IPS-20b (cell line): ENCODE data around the gene CRBN.

ENCODE experiments used
- H3K27ac ChIP-seq: one replicate; pipeline ENCODE4 v1.5.1; 2013; ENCODE audit warnings: low read length
- H3K27me3 ChIP-seq: 2 replicates; pipeline ENCODE4 v1.6.1; 2013; ENCODE audit warnings: mild to moderate bottlenecking, low read length, inconsistent platforms; ENCODE audit not compliant: insufficient read depth
- H3K36me3 ChIP-seq: 2 replicates; pipeline ENCODE4 v1.6.1; 2013; ENCODE audit warnings: low read depth, mild to moderate bottlenecking, inconsistent platforms, low read length, moderate library complexity; ENCODE audit not compliant: insufficient read depth
- H3K4me1 ChIP-seq: 2 replicates; pipeline ENCODE4 v1.6.1; 2013; ENCODE audit warnings: mild to moderate bottlenecking, control low read depth, inconsistent platforms, low read length, moderate library complexity; ENCODE audit not compliant: insufficient read depth
- H3K4me3 ChIP-seq: 2 replicates; pipeline ENCODE4 v1.5.1; 2013; ENCODE audit warnings: mild to moderate bottlenecking, low read length, inconsistent platforms
- H3K9ac ChIP-seq: 2 replicates; pipeline ENCODE4 v1.6.1; 2013; ENCODE audit warnings: low read depth, mild to moderate bottlenecking, inconsistent platforms, low read length, moderate library complexity
- H3K9me3 ChIP-seq: 2 replicates; pipeline ENCODE4 v1.6.1; 2013; ENCODE audit warnings: mild to moderate bottlenecking, low read depth, low read length, inconsistent platforms; ENCODE audit not compliant: insufficient read depth

Gene CRBN

GRCh38 chr3:3165650-3166049 lies 13.8 kb downstream of the CRBN start:
- H3K4me1 ChIP-seq = no peaks in the 10 kb centered on the region
- H3K27ac ChIP-seq = no peak overlapping the region
- peaks cover 80% of the 10 kb centered on the region for H3K36me3 ChIP-seq
- H3K27me3 ChIP-seq = no peaks in the 10 kb centered on the region
- H3K9ac ChIP-seq = no peak overlapping the region
- H3K9me3 ChIP-seq = no peaks in the 10 kb centered on the region
- no peak overlapping the region for H3K4me3 ChIP-seq

GRCh38 chr3:3165241-3165640 lies 14.2 kb downstream of the CRBN start:
- peaks cover 78% of the 10 kb centered on the region for H3K36me3 ChIP-seq
- H3K27ac ChIP-seq = no peak overlapping the region
- H3K4me3 ChIP-seq = no peak overlapping the region
- no peaks in the 10 kb centered on the region for H3K4me1 ChIP-seq
- no peak overlapping the region for H3K9ac ChIP-seq
- H3K9me3 ChIP-seq = no peaks in the 10 kb centered on the region
- no peaks in the 10 kb centered on the region for H3K27me3 ChIP-seq

DNA sequence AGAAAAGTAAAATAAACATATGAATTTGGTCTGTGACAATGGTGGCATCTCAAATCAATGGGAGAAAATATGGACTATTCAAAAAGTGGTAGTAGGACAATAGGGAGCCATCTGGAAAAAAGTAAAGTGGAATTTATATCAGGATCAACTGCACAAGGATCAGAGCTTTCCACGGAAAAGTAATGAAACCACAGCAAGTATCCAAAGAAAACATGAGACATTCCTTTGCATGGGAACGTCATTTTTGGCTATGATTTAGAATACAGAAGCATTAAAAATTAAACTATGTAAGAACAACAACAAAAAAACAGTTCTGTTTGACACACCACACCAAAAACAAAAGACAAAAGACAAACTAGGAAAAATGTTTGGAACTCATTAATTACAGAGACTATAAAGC lies 18.7 kb downstream of the CRBN start:
- Histone ChIP-seq H3K4me1 (no peaks in the 10 kb centered on the region), H3K4me3 (no peak overlapping the region), H3K27me3 (no peaks in the 10 kb centered on the region), H3K9me3 (no peaks in the 10 kb centered on the region), H3K36me3 (peaks cover 61% of the 10 kb centered on the region), H3K27ac (no peak overlapping the region), H3K9ac (no peak overlapping the region)

- H3K4me3 ChIP-seq = no peak overlapping the region
- no peak overlapping the region for H3K27ac ChIP-seq
- H3K36me3 ChIP-seq = peaks cover 62% of the 10 kb centered on the region
- no peaks in the 10 kb centered on the region for H3K4me1 ChIP-seq
- no peak overlapping the region for H3K9ac ChIP-seq
- no peaks in the 10 kb centered on the region for H3K9me3 ChIP-seq
- H3K27me3 ChIP-seq = no peaks in the 10 kb centered on the region
Observed at GRCh38 chr3:3157484-3157883, 22.0 kb downstream of the CRBN start.

DNA sequence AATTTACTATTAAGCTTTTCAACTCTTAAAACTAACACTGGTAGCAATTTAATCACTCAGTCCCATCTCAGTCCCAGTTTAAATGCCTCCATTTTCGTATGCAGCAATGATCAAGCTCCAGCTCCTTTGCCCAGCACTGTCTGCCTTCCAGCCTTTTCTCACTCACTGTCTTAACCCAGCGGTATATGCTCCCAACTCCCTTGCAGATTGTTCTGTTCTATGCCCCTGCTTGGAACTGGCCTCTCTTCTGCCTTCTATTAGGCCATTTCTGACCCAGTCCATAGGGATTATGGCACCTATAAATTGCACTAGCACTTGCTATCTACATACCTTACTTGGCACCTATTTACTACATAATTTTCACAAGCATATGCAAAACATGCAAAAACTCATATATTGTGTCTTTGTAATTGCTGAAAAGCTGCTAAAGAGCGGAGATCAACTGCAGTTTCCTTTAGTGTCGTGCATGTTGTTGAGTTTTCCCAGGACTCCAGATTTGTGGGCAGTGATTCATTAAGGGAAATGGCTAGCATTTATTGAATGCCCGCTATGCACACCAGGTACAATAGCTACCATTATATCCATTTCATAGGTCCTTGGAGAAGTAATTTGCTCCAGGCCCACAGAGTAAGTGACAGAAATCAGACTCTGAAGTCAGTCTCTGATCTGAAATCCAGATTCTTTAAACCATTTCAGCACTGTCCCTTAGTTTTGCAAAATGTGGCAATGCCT lies 24.4 kb downstream of the CRBN start:
- H3K27me3 ChIP-seq = no peaks in the 10 kb centered on the region
- no peak overlapping the region for H3K9ac ChIP-seq
- no peak overlapping the region for H3K27ac ChIP-seq
- H3K36me3 ChIP-seq = peaks cover 71% of the 10 kb centered on the region
- no peak overlapping the region for H3K4me3 ChIP-seq
- H3K4me1 ChIP-seq = no peaks in the 10 kb centered on the region
- no peaks in the 10 kb centered on the region for H3K9me3 ChIP-seq

DNA sequence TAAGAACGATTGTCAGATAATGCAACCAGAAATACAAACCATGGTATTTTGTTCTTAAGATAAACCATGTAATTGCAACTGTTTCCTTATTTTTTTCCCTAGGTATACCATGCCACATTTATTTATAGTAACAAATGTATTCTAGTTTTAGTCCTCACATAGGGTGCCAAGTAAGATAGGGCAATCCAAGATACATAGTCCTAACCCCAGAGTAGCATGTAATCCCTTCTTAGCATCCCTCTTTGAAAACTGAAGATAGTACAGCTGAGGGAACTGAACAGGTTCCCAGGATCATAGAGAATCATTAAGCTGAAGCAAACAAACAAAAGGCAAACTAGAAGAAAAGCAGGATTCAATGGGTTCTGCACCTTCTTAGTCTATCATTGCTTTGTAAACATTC lies 28.0 kb downstream of the CRBN start:
- Histone ChIP-seq H3K4me1 (no peaks in the 10 kb centered on the region), H3K27ac (no peak overlapping the region), H3K9me3 (no peaks in the 10 kb centered on the region), H3K9ac (no peak overlapping the region), H3K36me3 (peaks cover 100% of the 10 kb centered on the region), H3K4me3 (no peak overlapping the region), H3K27me3 (no peaks in the 10 kb centered on the region)

DNA sequence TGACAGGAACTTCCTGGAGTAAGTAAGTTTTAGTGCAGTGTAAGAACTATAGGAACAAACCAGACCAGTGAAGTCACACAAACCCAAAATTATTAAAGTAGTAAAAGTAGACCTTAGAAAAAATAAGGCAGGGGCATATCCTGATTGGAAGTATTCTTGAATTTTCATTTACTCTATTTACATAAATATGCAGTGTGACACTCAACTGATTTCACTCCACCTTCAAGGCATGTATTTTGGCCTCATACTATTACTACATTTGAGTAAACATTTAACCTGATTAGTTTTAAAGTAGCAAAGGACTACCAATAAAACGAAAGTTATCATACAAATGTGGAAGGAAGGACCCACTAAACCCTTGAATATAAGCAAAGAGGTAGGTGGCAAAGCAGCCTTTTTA lies 29.9 kb downstream of the CRBN start:
- H3K9me3 ChIP-seq = no peaks in the 10 kb centered on the region
- H3K27ac ChIP-seq = no peak overlapping the region
- no peak overlapping the region for H3K4me3 ChIP-seq
- H3K9ac ChIP-seq = no peak overlapping the region
- H3K4me1 ChIP-seq = no peaks in the 10 kb centered on the region
- H3K36me3 ChIP-seq = peaks cover 98% of the 10 kb centered on the region
- no peaks in the 10 kb centered on the region for H3K27me3 ChIP-seq

DNA sequence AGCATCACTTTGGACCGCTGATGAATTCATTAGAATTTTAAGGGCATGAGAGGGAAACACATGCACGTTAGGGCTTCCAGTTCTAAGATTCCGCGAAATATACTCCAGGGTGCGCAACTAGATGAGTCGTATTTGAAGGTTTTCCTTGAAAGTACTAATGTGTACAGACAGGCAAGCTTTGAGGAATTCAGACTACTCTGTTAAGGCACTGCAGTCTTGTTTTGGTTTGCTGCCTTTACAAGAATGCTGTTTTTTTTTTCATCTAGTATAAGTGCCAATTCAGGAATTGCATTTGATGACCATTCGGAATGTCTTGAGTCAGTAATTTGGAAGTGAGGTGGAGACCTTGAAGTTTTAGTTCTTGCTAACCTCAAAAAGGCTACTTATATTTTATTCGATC lies 33.7 kb downstream of the CRBN start:
- no peak overlapping the region for H3K9ac ChIP-seq
- no peaks in the 10 kb centered on the region for H3K9me3 ChIP-seq
- H3K4me1 ChIP-seq = no peaks in the 10 kb centered on the region
- H3K27me3 ChIP-seq = no peaks in the 10 kb centered on the region
- peaks cover 99% of the 10 kb centered on the region for H3K36me3 ChIP-seq
- no peak overlapping the region for H3K4me3 ChIP-seq
- no peak overlapping the region for H3K27ac ChIP-seq

GRCh38 chr3:3141939-3142338 lies 37.6 kb downstream of the CRBN start:
- Histone ChIP-seq H3K9me3 (no peaks in the 10 kb centered on the region), H3K4me1 (no peaks in the 10 kb centered on the region), H3K27ac (no peak overlapping the region), H3K4me3 (no peak overlapping the region), H3K36me3 (peaks cover 99% of the 10 kb centered on the region), H3K9ac (no peak overlapping the region), H3K27me3 (no peaks in the 10 kb centered on the region)

DNA sequence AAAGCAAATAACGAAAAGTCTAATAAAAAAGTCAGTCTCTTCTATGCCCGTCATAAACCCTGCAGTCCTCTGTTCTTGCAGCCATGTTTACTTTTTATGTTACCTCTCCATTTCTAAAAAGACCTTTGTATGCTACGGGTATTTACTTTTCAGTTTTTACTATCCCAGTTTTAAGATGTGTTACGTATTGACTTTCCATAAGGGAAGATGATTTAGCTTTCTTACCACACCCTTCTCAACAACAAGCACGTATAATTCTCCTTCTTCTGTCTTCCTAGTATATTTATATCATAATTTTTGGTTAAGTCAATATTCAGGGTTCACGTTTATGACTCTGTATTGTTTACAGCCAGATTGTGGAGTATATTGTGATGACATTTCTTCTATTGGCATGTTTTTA lies 42.0 kb downstream of the CRBN start:
- no peak overlapping the region for H3K27ac ChIP-seq
- H3K9me3 ChIP-seq = no peaks in the 10 kb centered on the region
- H3K9ac ChIP-seq = no peak overlapping the region
- H3K4me1 ChIP-seq = no peaks in the 10 kb centered on the region
- no peak overlapping the region for H3K4me3 ChIP-seq
- H3K27me3 ChIP-seq = no peaks in the 10 kb centered on the region
- peaks cover 81% of the 10 kb centered on the region for H3K36me3 ChIP-seq

GRCh38 chr3:3134750-3135448 lies 44.6 kb downstream of the CRBN start:
- Histone ChIP-seq H3K27ac (no peak overlapping the region), H3K9me3 (no peaks in the 10 kb centered on the region), H3K36me3 (peaks cover 70% of the 10 kb centered on the region), H3K4me3 (no peak overlapping the region), H3K9ac (no peak overlapping the region), H3K4me1 (no peaks in the 10 kb centered on the region), H3K27me3 (no peaks in the 10 kb centered on the region)

GRCh38 chr3:3133500-3133899 lies 46.0 kb downstream of the CRBN start:
- Histone ChIP-seq H3K4me3 (no peak overlapping the region), H3K36me3 (peaks cover 70% of the 10 kb centered on the region), H3K4me1 (no peaks in the 10 kb centered on the region)

More at GRCh38 chr3:3133500-3133899, 46.0 kb downstream of the CRBN start:
- Histone ChIP-seq H3K27ac (no peak overlapping the region), H3K27me3 (no peaks in the 10 kb centered on the region), H3K9ac (no peak overlapping the region), H3K9me3 (no peaks in the 10 kb centered on the region)
